ENCODE data around the gene CELF2.

Gene CELF2

GRCh38 chr10:11307937-11308336 is 290.3 kb downstream of the CELF2 start:
- no peak for DNase-seq

DNA sequence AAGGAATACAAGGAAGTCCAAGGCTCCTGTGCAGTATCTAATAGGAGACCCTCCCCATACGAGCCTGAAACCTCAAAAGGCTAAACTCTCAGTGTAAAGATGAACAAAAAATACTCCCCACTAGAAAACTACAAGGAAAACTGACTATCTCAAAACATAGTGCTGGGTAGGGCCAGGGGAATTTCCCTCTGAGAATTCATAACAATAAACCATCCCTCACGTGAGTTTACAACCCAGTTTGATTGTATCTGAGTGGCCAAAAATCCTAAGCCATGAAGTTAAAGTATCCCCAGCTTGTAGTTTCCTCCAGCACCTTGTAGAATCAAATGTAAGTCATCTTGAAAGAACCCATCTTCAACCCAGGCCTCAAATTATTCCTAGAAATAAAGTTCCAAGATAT is 293.4 kb downstream of the CELF2 start:
- DNase-seq, result no peak

DNA sequence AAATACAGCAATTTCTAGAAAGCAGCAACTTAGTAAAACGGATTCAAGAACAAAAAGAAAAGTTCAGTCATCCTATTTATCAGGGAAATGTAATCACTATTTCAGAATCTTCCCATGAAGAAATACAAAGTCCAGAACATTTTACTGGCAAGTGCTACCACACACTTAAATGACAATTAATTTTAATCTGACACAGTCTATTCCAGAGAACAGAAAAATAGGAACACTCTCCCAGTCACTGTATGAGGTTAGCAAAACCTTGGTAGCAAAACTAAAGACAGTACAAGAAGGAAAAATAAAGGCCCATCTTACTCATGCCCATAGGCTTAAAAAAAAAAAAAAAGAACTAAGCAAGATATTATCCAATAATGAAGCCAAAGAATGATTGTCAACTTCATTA is 295.8 kb downstream of the CELF2 start:
- no peak for DNase-seq

GRCh38 chr10:11317936-11318670 is 300.4 kb downstream of the CELF2 start:
- no peak for DNase-seq

DNA sequence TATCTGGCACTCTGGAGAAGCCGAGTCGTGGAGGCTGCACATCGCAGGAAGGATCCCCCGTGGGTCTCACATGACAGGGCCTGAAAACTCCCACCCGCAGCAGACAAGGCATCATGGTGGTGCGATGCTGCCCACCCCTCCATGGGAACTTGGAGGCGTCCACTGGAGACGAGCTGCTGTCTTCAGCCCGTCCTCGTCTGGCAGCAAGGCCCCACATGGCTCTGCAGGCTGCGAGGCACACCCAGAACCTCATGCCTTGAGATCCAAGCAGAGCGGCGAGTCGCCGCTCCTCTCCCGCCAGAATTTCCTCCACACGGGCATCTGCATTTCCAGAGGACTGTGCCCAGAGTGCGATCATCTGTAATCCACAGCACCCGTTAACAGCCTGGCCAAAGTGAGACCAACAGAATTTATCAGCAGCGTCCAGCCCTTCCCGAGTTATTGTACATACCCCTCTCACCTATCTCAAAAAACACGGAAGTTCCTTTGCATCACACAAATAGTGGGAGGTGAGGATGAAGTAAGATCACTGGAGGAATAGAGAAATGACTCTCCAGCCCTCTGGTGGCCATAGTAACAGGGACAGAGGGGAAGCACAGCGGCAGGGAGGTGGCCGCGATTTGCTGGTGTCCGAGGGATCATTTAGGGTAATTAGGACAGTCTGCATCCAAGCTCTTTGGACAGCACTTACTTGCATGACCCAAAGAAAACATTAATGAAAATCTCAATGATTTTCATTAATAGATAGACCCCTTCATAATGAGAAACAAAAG is 301.3 kb downstream of the CELF2 start:
- DNase-seq, result no peak

- DNase-seq, result no peak
Measured at GRCh38 chr10:11319990-11320602, 302.4 kb downstream of the CELF2 start.

- DNase-seq, result no peak
Measured at GRCh38 chr10:11320809-11321520, 303.3 kb downstream of the CELF2 start.

DNA sequence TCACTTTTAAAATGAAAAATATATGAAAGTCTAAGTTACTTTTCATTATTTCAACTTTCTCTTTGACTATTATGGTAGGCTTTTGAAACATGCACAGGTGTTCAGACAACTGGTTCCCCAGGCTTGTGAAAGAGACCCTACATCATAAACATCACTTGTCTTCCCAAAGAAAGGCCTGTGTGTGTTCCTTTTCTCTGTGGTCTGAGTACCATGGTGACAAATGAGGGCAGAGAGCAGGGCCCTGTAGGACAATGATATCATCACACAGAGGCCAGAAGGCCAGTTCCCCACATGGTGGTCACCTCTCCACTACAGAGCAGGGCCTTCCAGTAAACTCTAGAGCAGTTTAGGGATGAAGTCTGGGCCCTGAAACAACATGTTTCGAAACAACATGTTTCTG is 305.0 kb downstream of the CELF2 start:
- DNase-seq, result no peak

GRCh38 chr10:11324761-11325321 is 307.2 kb downstream of the CELF2 start:
- DNase-seq, result no peak

- no peak for DNase-seq
Measured at GRCh38 chr10:11325817-11326216, 308.1 kb downstream of the CELF2 start.

DNA sequence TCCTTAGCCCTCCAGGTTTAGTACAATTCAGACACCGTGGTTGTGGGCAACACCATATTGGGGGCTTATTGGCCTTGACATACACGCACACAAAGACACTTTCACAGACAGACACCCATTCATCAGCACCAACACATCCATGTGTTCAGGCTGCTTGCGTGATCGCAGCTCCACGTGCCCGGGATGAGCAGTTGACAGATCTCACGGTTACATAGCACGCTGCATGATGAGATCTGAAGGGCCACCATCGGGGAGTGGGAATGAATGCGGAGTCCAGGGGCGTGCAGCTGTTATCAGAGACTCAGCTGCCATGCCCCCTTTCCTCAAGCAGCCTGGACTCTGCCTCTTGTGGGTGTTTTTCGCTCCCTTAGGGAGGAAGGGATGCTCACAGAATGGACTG is 308.6 kb downstream of the CELF2 start:
- DNase-seq, result no peak

- DNase-seq, result no peak
Measured at GRCh38 chr10:11326913-11327616, 309.4 kb downstream of the CELF2 start.

GRCh38 chr10:11328264-11329061 is 310.8 kb downstream of the CELF2 start:
- DNase-seq, result no peak

GRCh38 chr10:11329062-11329673 is 311.5 kb downstream of the CELF2 start:
- DNase-seq, result no peak

DNA sequence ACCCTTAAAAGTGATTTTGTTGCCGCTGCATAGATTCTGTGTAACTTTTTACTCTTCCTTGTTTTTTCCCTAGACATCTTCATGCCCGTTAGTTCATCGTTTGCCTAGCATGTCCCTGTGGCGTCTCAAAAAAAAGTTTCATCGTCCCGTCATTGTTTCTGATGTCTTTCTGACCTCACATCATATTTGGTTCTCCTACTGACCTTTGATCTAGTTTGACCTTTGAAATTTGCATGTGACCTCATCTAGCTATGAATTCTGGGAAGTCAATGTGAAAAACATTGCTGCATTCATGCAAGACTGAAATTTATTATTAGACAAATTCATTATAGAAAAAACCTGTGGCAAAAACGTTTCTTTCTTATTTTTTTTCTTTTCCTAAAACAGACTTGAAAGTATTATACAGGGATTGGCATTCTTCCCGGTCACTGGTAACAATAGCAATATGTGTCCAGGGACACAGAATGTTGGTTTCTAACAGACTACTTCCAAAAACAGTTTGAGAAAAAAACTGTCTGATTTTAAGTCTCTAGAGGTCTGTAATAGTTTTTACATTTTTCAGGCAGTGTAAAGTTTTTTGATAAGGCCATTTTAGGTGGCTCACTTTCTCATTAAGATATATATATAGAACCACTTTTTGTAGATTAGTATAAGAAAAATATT is 312.8 kb downstream of the CELF2 start:
- DNase-seq, result no peak

DNA sequence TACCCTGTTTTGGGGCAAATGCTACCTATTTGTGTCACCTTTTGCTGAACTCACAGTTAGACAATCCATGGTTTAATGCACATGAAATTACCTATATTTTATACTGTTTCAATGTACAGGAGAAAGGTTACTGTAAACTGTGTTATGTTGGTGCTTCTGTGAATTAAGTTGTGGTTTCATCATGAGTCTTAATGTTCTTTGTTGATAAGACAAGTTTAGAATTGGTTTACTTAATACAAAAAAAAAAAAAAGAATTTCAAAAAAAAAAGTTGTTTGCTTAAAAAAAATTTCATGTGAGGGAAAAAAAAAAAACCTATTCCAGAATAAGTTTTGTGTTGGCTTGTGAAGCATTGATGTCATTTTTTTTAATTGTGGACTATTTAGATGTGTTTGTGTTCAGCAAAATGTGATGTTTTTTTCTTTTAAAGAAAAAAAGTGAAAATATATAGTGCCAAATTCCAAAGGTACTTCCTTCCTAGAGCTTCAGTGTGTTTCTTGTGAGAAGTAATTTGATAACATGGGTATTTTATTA is 313.4 kb downstream of the CELF2 start:
- DNase-seq, result no peak

DNA sequence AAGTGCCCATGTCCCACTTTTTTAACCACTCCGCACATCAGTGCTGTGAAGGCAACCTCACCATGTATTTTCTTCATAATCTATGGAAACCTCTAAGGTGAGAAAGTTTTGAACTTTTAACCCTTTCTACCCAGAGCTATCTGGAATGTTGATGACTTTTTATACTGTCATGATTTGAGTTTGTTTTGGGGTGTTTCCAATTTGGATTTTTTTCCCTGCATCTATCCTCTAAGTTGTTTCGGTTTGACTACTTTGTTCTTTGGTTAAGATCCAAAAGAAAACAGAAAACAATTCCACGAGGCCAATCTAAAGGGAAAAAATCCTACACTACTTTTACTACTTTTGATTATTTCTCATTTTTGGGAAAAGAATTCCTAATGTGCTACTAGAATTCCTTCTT is 314.1 kb downstream of the CELF2 start:
- no peak for DNase-seq

- DNase-seq, result no peak
Measured at GRCh38 chr10:11332846-11333245, 315.2 kb downstream of the CELF2 start.

GRCh38 chr10:11334436-11334835 is 316.8 kb downstream of the CELF2 start:
- DNase-seq, result no peak

DNA sequence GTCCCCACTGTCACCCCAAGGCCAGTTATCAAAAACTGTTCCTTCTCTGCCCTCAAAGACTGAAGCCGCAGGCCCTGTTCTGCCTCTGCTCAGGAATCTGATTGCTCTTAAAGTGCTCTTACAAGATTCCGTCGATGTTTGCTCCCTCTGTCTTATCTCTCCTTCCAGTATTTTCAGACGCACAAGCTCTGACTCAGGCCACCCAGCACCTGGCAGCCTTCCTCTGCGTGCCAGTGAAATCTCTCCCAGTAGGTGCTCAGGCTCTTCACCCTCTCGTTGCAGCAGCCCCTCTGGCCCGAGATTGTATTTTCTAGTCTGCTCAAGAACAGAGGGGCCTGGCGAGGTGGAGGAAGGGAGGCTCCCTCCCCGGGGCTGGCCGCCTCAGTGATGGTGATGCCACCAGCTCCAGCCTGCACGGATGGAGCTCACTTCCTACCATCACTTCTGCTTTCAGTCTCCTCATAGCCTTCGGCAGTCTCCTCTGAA is 317.5 kb downstream of the CELF2 start:
- no peak for DNase-seq

All from NCI-H2081 treated with DMSO at 0.1 percent for 48 hours (cell line).